MCF 10A (cell line): ENCODE results near the gene LUZP4. TPM values are rescaled to one million over a fixed set of nuclear protein-coding genes. Genes with fewer than 3 reads are reported as not detected.
"Not testable (repeated sequence)": the region's sequence is repeated elsewhere in the genome, so short reads cannot be mapped to it uniquely, and the experiment has no call there.

Experiments
- BruUV-seq: library from RNA; stranded (reverse); fragments of 400-500 nt; replicated peaks from 2 replicates; lab custom pipeline; 2021; lab: Mats Ljungman, UMichigan
- CTCF ChIA-PET: fragments of 300-600 bp; sonication (Branson Sonifier 250); formaldehyde crosslinking; extraction: SDS; loops from one replicate; lab custom pipeline; 2021; ENCODE audit warnings: antibody characterized with exemption, inconsistent platforms; lab: Yijun Ruan, JAX
- POLR2A ChIA-PET: fragments of 300-600, 350-650 bp; sonication (Branson Sonifier 250); formaldehyde crosslinking; extraction: SDS; loops from one replicate; lab custom pipeline; 2020; ENCODE audit warnings: antibody characterized with exemption, inconsistent platforms; lab: Yijun Ruan, JAX
- DNase-seq: peaks from one replicate; pipeline ENCODE4 v3.0.0-alpha.2; 2018; ENCODE audit not compliant: unreplicated experiment
- H3K27ac Mint-ChIP-seq: one replicate; pipeline ENCODE4 v1.8.0; 2022; ENCODE audit warnings: mild to moderate bottlenecking, low read depth, mixed read lengths; ENCODE audit not compliant: unreplicated experiment
- H3K27me3 Mint-ChIP-seq: one replicate; pipeline ENCODE4 v1.8.0; 2022; ENCODE audit warnings: mixed read lengths; ENCODE audit not compliant: insufficient read depth, unreplicated experiment
- H3K36me3 Mint-ChIP-seq: one replicate; pipeline ENCODE4 v1.8.0; 2022; ENCODE audit warnings: mild to moderate bottlenecking, moderate library complexity, mixed read lengths; ENCODE audit not compliant: insufficient read depth, unreplicated experiment
- H3K4me1 Mint-ChIP-seq: one replicate; pipeline ENCODE4 v1.8.0; 2022; ENCODE audit warnings: mixed read lengths; ENCODE audit not compliant: insufficient read depth, unreplicated experiment
- H3K4me3 Mint-ChIP-seq: one replicate; pipeline ENCODE4 v1.8.0; 2022; ENCODE audit warnings: mild to moderate bottlenecking, moderate library complexity, mixed read lengths; ENCODE audit not compliant: unreplicated experiment
- H3K9me3 Mint-ChIP-seq: one replicate; pipeline ENCODE4 v1.8.0; 2022; ENCODE audit warnings: mixed read lengths; ENCODE audit not compliant: unreplicated experiment
- CTCF ChIP-seq: fragments of 200-600 bp; IDR thresholded peaks from one replicate; pipeline ENCODE4 v1.8.0; 2022; ENCODE audit warnings: antibody characterized with exemption, mild to moderate bottlenecking; ENCODE audit not compliant: unreplicated experiment
- intact Hi-C: fragments of 100-400 bp; cut with micrococcal nuclease; formaldehyde crosslinking; loops from 2 replicates; pipeline ENCODE4 v1.14.1; 2022
- total RNA-seq: library from RNA; stranded (reverse); gene quantifications from 2 replicates; pipeline ENCODE4 v1.2.3, GENCODE V29; 2022

LUZP4 gene
- total RNA-seq, 1 experiment from 2014 or later = not detected

DNA sequence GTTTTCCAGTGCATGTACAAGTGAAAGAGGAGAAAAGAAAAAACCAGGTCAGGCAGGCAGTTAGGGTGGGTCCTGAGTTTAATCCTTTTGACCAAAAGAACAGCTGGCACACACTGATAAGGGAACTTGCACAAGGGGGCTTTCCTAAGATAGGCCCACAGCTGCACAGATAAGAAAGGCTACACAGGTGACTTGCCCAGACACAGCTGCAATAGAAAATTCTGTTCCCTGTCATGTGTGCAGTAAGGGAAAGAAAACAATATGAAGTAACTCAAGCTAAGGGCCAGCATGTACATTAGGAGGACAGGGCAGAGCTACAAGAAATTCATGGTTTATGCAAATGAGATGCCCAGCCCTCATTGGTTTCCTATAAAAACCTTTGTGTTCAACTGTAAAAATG lies 32.9 kb downstream of the LUZP4 start:
- TF ChIP-seq CTCF = no peak
- Mint-ChIP-seq H3K27me3 (peaks cover 58% of the 10 kb centered on the region), H3K9me3 (no peaks in the 10 kb centered on the region), H3K36me3 (no peaks in the 10 kb centered on the region), H3K4me1 (no peaks in the 10 kb centered on the region), H3K4me3 (no peak overlapping the region), H3K27ac (no peak overlapping the region)
- intact Hi-C loops = no loop called here
- POLR2A ChIA-PET = no interaction called here
- DNase-seq = no peak
- no TSS peak for BruUV-seq
- CTCF ChIA-PET = interaction anchor here (1.7 kb wide), 1 partner anchor 10 kb away, joined by 5 read pairs; no protein-coding TSS in a partner anchor

DNA sequence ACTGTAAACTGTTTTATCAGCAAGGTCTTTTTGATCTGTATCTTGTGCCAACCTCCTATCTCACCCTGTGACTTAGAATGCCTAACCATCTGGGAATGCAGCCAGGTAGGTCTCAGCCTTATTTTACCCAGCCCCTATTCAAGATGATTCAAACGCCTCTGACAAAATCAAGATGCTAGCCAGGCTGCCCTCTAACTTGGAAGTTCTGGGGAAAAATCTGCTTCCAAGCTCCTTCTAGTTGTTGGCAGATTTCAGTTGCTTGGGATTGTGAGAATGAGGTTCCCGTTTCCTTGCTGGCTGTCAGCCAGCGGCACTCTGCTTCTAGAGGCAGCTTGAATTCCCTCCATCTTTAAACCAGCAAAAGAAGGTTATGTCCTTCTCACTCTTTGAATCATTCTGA lies 34.7 kb downstream of the LUZP4 start:
- no TSS peak for BruUV-seq
- peaks cover 58% of the 10 kb centered on the region for H3K27me3 Mint-ChIP-seq
- H3K4me1 Mint-ChIP-seq = no peaks in the 10 kb centered on the region
- H3K27ac Mint-ChIP-seq = no peak overlapping the region
- H3K9me3 Mint-ChIP-seq = no peaks in the 10 kb centered on the region
- peak; percentile 11 for DNase-seq
- ChIA-PET POLR2A (no interaction called here), CTCF (interaction anchor here (1.1 kb wide), 1 partner anchor 355 kb away, joined by 4 read pairs; no protein-coding TSS in a partner anchor)
- no peak overlapping the region for H3K4me3 Mint-ChIP-seq
- no peaks in the 10 kb centered on the region for H3K36me3 Mint-ChIP-seq
- intact Hi-C loops = no loop called here
- no peak for TF ChIP-seq CTCF

GRCh38 chrX:115329282-115329681 lies 39.8 kb downstream of the LUZP4 start:
- intact Hi-C loops = not testable (repeated sequence)

DNA sequence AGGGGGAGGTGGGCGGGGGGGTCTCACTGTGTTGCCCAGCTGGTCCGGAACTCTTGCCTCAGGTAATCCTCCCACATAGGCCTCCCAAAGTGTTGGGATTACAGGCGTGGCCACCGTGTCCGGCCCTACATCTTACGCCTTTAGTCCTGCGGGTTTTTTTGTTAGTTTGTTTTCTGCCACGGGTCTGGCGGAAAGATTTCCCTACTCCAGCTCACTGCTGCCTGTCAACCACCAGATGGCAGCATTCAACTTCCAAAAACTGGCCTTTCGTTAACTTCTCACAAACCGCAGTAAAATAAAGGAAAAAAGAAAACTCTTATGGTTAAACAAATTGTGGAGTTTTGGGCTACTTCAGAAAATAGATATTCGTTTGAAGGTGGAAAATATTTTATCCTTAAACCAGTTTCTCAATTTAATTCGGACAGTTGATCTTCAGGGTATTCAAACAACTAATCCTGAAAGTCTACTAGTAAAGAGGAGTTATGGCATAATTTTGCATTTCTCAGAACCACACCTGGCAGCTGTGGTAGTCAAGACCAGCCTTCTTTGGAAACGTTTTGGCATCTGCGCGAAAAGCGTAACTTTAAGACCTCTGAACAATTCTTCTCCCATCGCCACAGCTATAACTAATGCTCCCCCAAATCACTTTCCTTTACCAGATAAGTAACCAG lies 41.1 kb downstream of the LUZP4 start:
- no TSS peak for BruUV-seq
- H3K4me3 Mint-ChIP-seq = no peak overlapping the region
- no peak overlapping the region for H3K27ac Mint-ChIP-seq
- no peaks in the 10 kb centered on the region for H3K36me3 Mint-ChIP-seq
- H3K27me3 Mint-ChIP-seq = peaks cover 55% of the 10 kb centered on the region
- intact Hi-C loops = loop anchor here (1.0 to 5.0 kb wide), 4 partner anchors 232 to 360 kb away; partner anchors contain the start of gene PLS3
- DNase-seq = peak; percentile 70
- H3K9me3 Mint-ChIP-seq = no peaks in the 10 kb centered on the region
- TF ChIP-seq CTCF = peak; percentile 71
- CTCF ChIA-PET = interaction anchor here (0.6 to 6.9 kb wide), 17 partner anchors 10 to 777 kb away, joined by 3 to 88 read pairs (median 4); no protein-coding TSS in a partner anchor
- H3K4me1 Mint-ChIP-seq = no peaks in the 10 kb centered on the region
- POLR2A ChIA-PET = interaction anchor here (0.7 to 1.0 kb wide), 4 partner anchors 232 to 360 kb away, joined by 3 to 4 read pairs (median 3); no protein-coding TSS in a partner anchor

More at GRCh38 chrX:115329282-115329681, 39.8 kb downstream of the LUZP4 start:
- DNase-seq, H3K27ac Mint-ChIP-seq, H3K36me3 Mint-ChIP-seq, BruUV-seq, H3K9me3 Mint-ChIP-seq, POLR2A ChIA-PET, H3K4me3 Mint-ChIP-seq, H3K4me1 Mint-ChIP-seq: not testable (repeated sequence)
- H3K27me3 Mint-ChIP-seq = peaks cover 42% of the 10 kb centered on the region
- CTCF ChIA-PET = interaction anchor here (0.7 to 6.9 kb wide), 6 partner anchors 14 to 362 kb away, joined by 3 to 88 read pairs (median 4); no protein-coding TSS in a partner anchor
